Testis (tissue), 3 donors: ENCODE results near the gene LHX4. TPM values are rescaled to one million over a fixed set of nuclear protein-coding genes. Genes with fewer than 3 reads are reported as not detected.

Source experiments
- DNase-seq: peaks from one replicate; pipeline ENCODE4 v3.0.0-alpha.2; 2019
- H3K27ac ChIP-seq, 2 donors: fragments of 200-600 bp; sonication (generic); one replicate each; pipeline ENCODE4 v1.5.1; 2019
- H3K27me3 ChIP-seq: fragments of 200-600 bp; sonication (generic); one replicate; pipeline ENCODE4 v1.5.1; 2019
- H3K36me3 ChIP-seq: fragments of 200-600 bp; sonication (generic); one replicate; pipeline ENCODE4 v1.5.1; 2017; ENCODE audit warnings: low read depth; ENCODE audit errors: missing control alignments
- H3K4me1 ChIP-seq: fragments of 200-600 bp; sonication (generic); one replicate; pipeline ENCODE4 v1.5.1; 2019
- H3K4me3 ChIP-seq, 2 donors: fragments of 200-600 bp; sonication (generic); one replicate each; pipeline ENCODE4 v1.5.1; 2017 to 2019
- H3K9me3 ChIP-seq: fragments of 200-600 bp; sonication (generic); one replicate; pipeline ENCODE4 v1.5.1; 2017
- POLR2A ChIP-seq: fragments of 450-650 bp; IDR thresholded peaks from one replicate; pipeline ENCODE4 v1.6.1; 2017; ENCODE audit warnings: antibody characterized with exemption, mild to moderate bottlenecking, moderate library complexity
- WGBS, 2 donors: methylation state at CpG; one replicate each; pipeline ENCODE4 v1.1.5; 2018; 5-methylcytosine and 5-hydroxymethylcytosine counted together
- intact Hi-C: fragments of 100-400 bp; cut with DNase I; formaldehyde crosslinking; loops from one replicate; pipeline ENCODE4 v1.15.1; 2023; ENCODE audit warnings: low total_unique reads
- polyA plus RNA-seq: library from polyadenylated mRNA; stranded (reverse); fragments of 350-450 nt; fragmentation: Illumina TruSeq; extraction: RNeasy Lipid Tissue Mini Kit (QIAGEN cat#74804); gene quantifications from one replicate; pipeline ENCODE4 v1.2.3, GENCODE V29; 2014; ENCODE audit warnings: low read depth, low replicate concordance; ENCODE audit not compliant: insufficient read depth
- total RNA-seq, 2 donors: library from RNA; depleted of rRNA; stranded (reverse); fragments of >200 nt; gene quantifications; one replicate each; pipeline ENCODE4 v1.2.3, GENCODE V29; 2016
- TF ChIP-seq, protein P1 (sequence below), 3 experiments: fragments of 450-650 bp in 2 of 3; fragments of 200-600 bp in 1 of 3; sonication (generic) in 1 of 3; IDR thresholded peaks; one replicate each; pipeline ENCODE4 v1.5.1; 2016 to 2019; ENCODE audit warnings: antibody characterized with exemption in 3 of 3, mild to moderate bottlenecking in 2 of 3, moderate library complexity in 1 of 3

LHX4 gene
- total and polyA plus RNA-seq, 3 donors from 2014 or later, result 0.63 to 5.2 (median 1.3) TPM

GRCh38 chr1:180265201-180265600 is 35.1 kb downstream of the LHX4 start:
- no peak for DNase-seq
- Histone ChIP-seq H3K27ac (no peak overlapping the region), H3K27me3 (no peaks in the 10 kb centered on the region), H3K4me3 (no peak overlapping the region), H3K4me1 (no peaks in the 10 kb centered on the region), H3K9me3 (no peaks in the 10 kb centered on the region), H3K36me3 (no peaks in the 10 kb centered on the region)
- TF ChIP-seq, protein P1, sequence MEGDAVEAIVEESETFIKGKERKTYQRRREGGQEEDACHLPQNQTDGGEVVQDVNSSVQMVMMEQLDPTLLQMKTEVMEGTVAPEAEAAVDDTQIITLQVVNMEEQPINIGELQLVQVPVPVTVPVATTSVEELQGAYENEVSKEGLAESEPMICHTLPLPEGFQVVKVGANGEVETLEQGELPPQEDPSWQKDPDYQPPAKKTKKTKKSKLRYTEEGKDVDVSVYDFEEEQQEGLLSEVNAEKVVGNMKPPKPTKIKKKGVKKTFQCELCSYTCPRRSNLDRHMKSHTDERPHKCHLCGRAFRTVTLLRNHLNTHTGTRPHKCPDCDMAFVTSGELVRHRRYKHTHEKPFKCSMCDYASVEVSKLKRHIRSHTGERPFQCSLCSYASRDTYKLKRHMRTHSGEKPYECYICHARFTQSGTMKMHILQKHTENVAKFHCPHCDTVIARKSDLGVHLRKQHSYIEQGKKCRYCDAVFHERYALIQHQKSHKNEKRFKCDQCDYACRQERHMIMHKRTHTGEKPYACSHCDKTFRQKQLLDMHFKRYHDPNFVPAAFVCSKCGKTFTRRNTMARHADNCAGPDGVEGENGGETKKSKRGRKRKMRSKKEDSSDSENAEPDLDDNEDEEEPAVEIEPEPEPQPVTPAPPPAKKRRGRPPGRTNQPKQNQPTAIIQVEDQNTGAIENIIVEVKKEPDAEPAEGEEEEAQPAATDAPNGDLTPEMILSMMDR (IDR thresholded peaks at IDR 0.05), result no peak
- TF ChIP-seq POLR2A, result no peak
- intact Hi-C loops, result no loop called here
- 73% methylated on average over 9 of the region's 9 CpGs for WGBS, 2 donors

GRCh38 chr1:180265871-180266270 is 35.8 kb downstream of the LHX4 start:
- no peak for DNase-seq
- intact Hi-C loops, result no loop called here
- H3K27ac ChIP-seq, result no peak overlapping the region
- H3K36me3 ChIP-seq, result no peaks in the 10 kb centered on the region
- no peaks in the 10 kb centered on the region for H3K4me1 ChIP-seq
- no peaks in the 10 kb centered on the region for H3K27me3 ChIP-seq
- TF ChIP-seq, protein P1 (IDR thresholded peaks at IDR 0.05), result no peak
- TF ChIP-seq POLR2A, result no peak
- no peaks in the 10 kb centered on the region for H3K9me3 ChIP-seq
- 68 to 81% methylated on average over 4 of the region's 4 CpGs for WGBS, 2 donors
- no peak overlapping the region for H3K4me3 ChIP-seq

- 90 to 91% methylated on average over 21 to 27 of the region's 28 CpGs for WGBS, 2 donors
- TF ChIP-seq, protein P1 (IDR thresholded peaks at IDR 0.05), result no peak
- no peak for TF ChIP-seq POLR2A
- Histone ChIP-seq H3K4me3 (no peak overlapping the region), H3K27ac (no peak overlapping the region), H3K9me3 (no peaks in the 10 kb centered on the region), H3K4me1 (no peaks in the 10 kb centered on the region), H3K27me3 (no peaks in the 10 kb centered on the region), H3K36me3 (no peaks in the 10 kb centered on the region)
- DNase-seq, result no peak
- intact Hi-C loops, result no loop called here
Measured at GRCh38 chr1:180266275-180267210, 36.5 kb downstream of the LHX4 start.

- Histone ChIP-seq H3K27ac (no peak overlapping the region), H3K27me3 (no peaks in the 10 kb centered on the region), H3K4me1 (no peaks in the 10 kb centered on the region), H3K36me3 (no peaks in the 10 kb centered on the region), H3K4me3 (no peak overlapping the region), H3K9me3 (no peaks in the 10 kb centered on the region)
- intact Hi-C loops, result no loop called here
- WGBS, 2 donors, result 96 to 98% methylated on average over 7 to 12 of the region's 12 CpGs
- no peak for TF ChIP-seq POLR2A
- TF ChIP-seq, protein P1 (IDR thresholded peaks at IDR 0.05), result no peak
- no peak for DNase-seq
Measured at GRCh38 chr1:180267211-180267561, 37.1 kb downstream of the LHX4 start.
